OCI-LY3 (cell line): ENCODE data around the gene DST.

ENCODE experiments used
- EZH2phosphoT487 ChIP-seq: fragments of 200-600 bp; shearing (Covaris generic); IDR thresholded peaks from 2 replicates; pipeline ENCODE4 v1.6.1; 2018; ENCODE audit warnings: antibody characterized with exemption, mixed run types, low read depth
- TF ChIP-seq, protein P1 (sequence below): fragments of 200-600, 300-600 bp; sonication (generic); IDR thresholded peaks from 2 replicates; pipeline ENCODE4 v1.5.1; 2014; ENCODE audit warnings: antibody characterized with exemption, low read length, low read depth

- no peak for TF ChIP-seq EZH2phosphoT487
- TF ChIP-seq, protein P1, sequence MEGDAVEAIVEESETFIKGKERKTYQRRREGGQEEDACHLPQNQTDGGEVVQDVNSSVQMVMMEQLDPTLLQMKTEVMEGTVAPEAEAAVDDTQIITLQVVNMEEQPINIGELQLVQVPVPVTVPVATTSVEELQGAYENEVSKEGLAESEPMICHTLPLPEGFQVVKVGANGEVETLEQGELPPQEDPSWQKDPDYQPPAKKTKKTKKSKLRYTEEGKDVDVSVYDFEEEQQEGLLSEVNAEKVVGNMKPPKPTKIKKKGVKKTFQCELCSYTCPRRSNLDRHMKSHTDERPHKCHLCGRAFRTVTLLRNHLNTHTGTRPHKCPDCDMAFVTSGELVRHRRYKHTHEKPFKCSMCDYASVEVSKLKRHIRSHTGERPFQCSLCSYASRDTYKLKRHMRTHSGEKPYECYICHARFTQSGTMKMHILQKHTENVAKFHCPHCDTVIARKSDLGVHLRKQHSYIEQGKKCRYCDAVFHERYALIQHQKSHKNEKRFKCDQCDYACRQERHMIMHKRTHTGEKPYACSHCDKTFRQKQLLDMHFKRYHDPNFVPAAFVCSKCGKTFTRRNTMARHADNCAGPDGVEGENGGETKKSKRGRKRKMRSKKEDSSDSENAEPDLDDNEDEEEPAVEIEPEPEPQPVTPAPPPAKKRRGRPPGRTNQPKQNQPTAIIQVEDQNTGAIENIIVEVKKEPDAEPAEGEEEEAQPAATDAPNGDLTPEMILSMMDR, result no peak
Observed at GRCh38 chr6:56640374-56640773, 2.3 kb downstream of the DST start.
